HepG2 (cell line): ENCODE measurements around the gene KIAA2012. TPM values are rescaled to one million over a fixed set of nuclear protein-coding genes. Genes with fewer than 3 reads are reported as not detected.
A peak's percentile ranks its signal among the peaks of the same experiment; 100 is the strongest.

ENCODE experiments used
- ATAC-seq: fragments of 200-7000 bp; cut with Tn5 transposase; 3 replicates; pipeline ENCODE4 v1.9.1; 2020; ENCODE audit warnings: mild to moderate bottlenecking, moderate library complexity
- BruUV-seq: library from RNA; stranded (reverse); fragments of 400-500 nt; replicated peaks from 2 replicates; lab custom pipeline; 2021; lab: Mats Ljungman, UMichigan
- CTCF ChIA-PET: fragments of 300-600 bp; formaldehyde crosslinking; extraction: SDS; loops from one replicate; lab custom pipeline; 2021; ENCODE audit warnings: low total read pairs, inconsistent platforms, low intra/inter-chr PET ratio; lab: Yijun Ruan, JAX
- POLR2A ChIA-PET: fragments of 350-600 bp; sonication (Branson Sonifier 250); formaldehyde crosslinking; loops from one replicate; lab custom pipeline; 2020; ENCODE audit warnings: antibody characterized with exemption, inconsistent platforms; lab: Yijun Ruan, JAX
- DNase-seq: peaks from one replicate; pipeline ENCODE4 v3.0.0-alpha.2; 2015; ENCODE audit warnings: low spot score
- FAIRE-seq: peaks from 3 replicates; lab custom pipeline; 2011; peaks lifted over from hg19 to GRCh38; lab: Jason Lieb, UNC
- H2AFZ ChIP-seq: one replicate; pipeline ENCODE4 v1.6.1; 2011; ENCODE audit warnings: low read length, inconsistent platforms
- H3K27ac ChIP-seq: fragments of 300-600 bp; 3 replicates; pipeline ENCODE4 v1.8.0; 2011; ENCODE audit warnings: mixed run types, mild to moderate bottlenecking, mixed read lengths, low read length, inconsistent platforms; ENCODE audit not compliant: insufficient read depth; ENCODE audit errors: extremely low read length
- H3K27me3 ChIP-seq, 2 experiments: fragments of 200-600 bp in 1 of 2; 2 replicates in 1 of 2; 3 replicates in 1 of 2; pipeline versions ENCODE4 v1.6.0 to v1.8.0; 2011; ENCODE audit warnings: low read length in 2 of 2, mild to moderate bottlenecking in 2 of 2, moderate library complexity in 2 of 2, inconsistent platforms in 1 of 2; ENCODE audit not compliant: insufficient read depth in 2 of 2, control insufficient read depth in 1 of 2
- H3K36me3 ChIP-seq, 2 experiments: fragments of 200-600 bp in 1 of 2; replicated peaks in 1 of 2; 2 replicates in 1 of 2; 3 replicates in 1 of 2; pipeline versions ENCODE4 v1.5.1 to v1.8.0; 2011; ENCODE audit warnings: low read length in 2 of 2, inconsistent platforms in 1 of 2; ENCODE audit not compliant: insufficient read depth in 2 of 2, control insufficient read depth in 1 of 2
- H3K4me1 ChIP-seq: 2 replicates; pipeline ENCODE4 v1.5.1; 2012; ENCODE audit warnings: low read length, inconsistent platforms; ENCODE audit not compliant: insufficient read depth
- H3K4me2 ChIP-seq: 2 replicates; pipeline ENCODE4 v1.6.0; 2011; ENCODE audit warnings: low read depth, low read length, inconsistent platforms
- H3K4me3 ChIP-seq, 3 experiments: fragments of 200-600 bp in 1 of 3; sonication (generic), shearing (Covaris generic) in 1 of 3; replicated peaks in 1 of 3; 2 replicates each; pipeline ENCODE4 v1.5.1; 2011 to 2016; ENCODE audit warnings: low read length in 3 of 3, inconsistent platforms in 2 of 3, low read depth in 2 of 3, mild to moderate bottlenecking in 2 of 3, control low read depth in 1 of 3, mixed read lengths in 1 of 3; ENCODE audit not compliant: insufficient read depth in 1 of 3
- H3K79me2 ChIP-seq: one replicate; pipeline ENCODE4 v1.6.1; 2011; ENCODE audit warnings: low read length, inconsistent platforms; ENCODE audit not compliant: insufficient read depth
- H3K9ac ChIP-seq: 2 replicates; pipeline ENCODE4 v1.6.0; 2011; ENCODE audit warnings: mild to moderate bottlenecking, low read depth, low read length, inconsistent platforms; ENCODE audit not compliant: insufficient read depth
- H3K9me3 ChIP-seq: 2 replicates; pipeline ENCODE4 v1.5.1; 2012; ENCODE audit warnings: mild to moderate bottlenecking, low read length
- H4K20me1 ChIP-seq: 2 replicates; pipeline ENCODE4 v1.6.0; 2011; ENCODE audit warnings: inconsistent platforms, mild to moderate bottlenecking, low read length, moderate library complexity; ENCODE audit not compliant: insufficient read depth
- NR2F1 ChIP-seq, 2 experiments: fragments of 450-650 bp in 1 of 2; formaldehyde crosslinking in 1 of 2; IDR thresholded peaks; 2 replicates each; pipeline versions ENCODE4 v1.5.0 to v1.6.1; 2016 to 2020; ENCODE audit warnings: mild to moderate bottlenecking in 1 of 2, missing compliant biosample characterization in 1 of 2, missing genetic modification reagents in 1 of 2, moderate library complexity in 1 of 2
- STAG1 ChIP-seq: sonication (generic); formaldehyde crosslinking; IDR thresholded peaks from 2 replicates; pipeline ENCODE4 v1.4.0; 2020; ENCODE audit warnings: missing genetic modification reagents
- TARDBP ChIP-seq: sonication (generic); formaldehyde crosslinking; IDR thresholded peaks from 2 replicates; pipeline ENCODE4 v1.8.0; 2022; ENCODE audit warnings: mild to moderate bottlenecking, missing genetic modification reagents
- TBP ChIP-seq: sonication (generic); formaldehyde crosslinking; IDR thresholded peaks from 2 replicates; pipeline ENCODE4 v1.5.0; 2020; ENCODE audit warnings: missing genetic modification reagents
- ZKSCAN8 ChIP-seq: IDR thresholded peaks from 2 replicates; pipeline ENCODE4 v1.6.1; 2016; ENCODE audit warnings: borderline replicate concordance, missing genetic modification reagents, missing compliant biosample characterization
- ZNF749 ChIP-seq: sonication (generic); formaldehyde crosslinking; IDR thresholded peaks from 2 replicates; pipeline ENCODE4 v1.8.0; 2022; ENCODE audit warnings: mild to moderate bottlenecking, missing genetic modification reagents, moderate library complexity, borderline replicate concordance
- WGBS: methylation state at CpG from one replicate; pipeline ENCODE4 v1.1.6; 2017; ENCODE audit warnings: low lambda C conversion rate; 5-methylcytosine and 5-hydroxymethylcytosine counted together
- in situ Hi-C: cut with HindIII; loops from 2 replicates; pipeline ENCODE4 v1.10.0; 2017; ENCODE audit warnings: low pct_unique_long_range_greater_than_20kb; ENCODE audit not compliant: extremely low pct_ligation_motif_present
- intact Hi-C: fragments of 100-400 bp; cut with micrococcal nuclease; formaldehyde crosslinking; loops from one replicate; pipeline ENCODE4 v1.10.0; 2022; ENCODE audit not compliant: unreplicated experiment
- polyA plus RNA-seq, 8 experiments: library from polyadenylated mRNA; depleted of rRNA in 3 of 8; stranded (reverse) in 7 of 8; unstranded in 1 of 8; fragments of >200 nt; fragmentation: Illumina TruSeq in 4 of 8; extraction: Trizol in 4 of 8; gene quantifications; 2 replicates each; pipeline versions ENCODE4 v1.2.1 to v1.2.3, GENCODE V29; 2011 to 2016; ENCODE audit warnings: low read depth in 4 of 8, missing spikeins in 1 of 8, mixed read lengths in 1 of 8; ENCODE audit not compliant: insufficient read depth in 1 of 8
- total RNA-seq, 5 experiments: library from RNA; depleted of rRNA; stranded (reverse); fragments of >200 nt; fragmentation: Illumina TruSeq; extraction: Trizol; gene quantifications; 2 replicates each; pipeline ENCODE4 v1.2.3, GENCODE V29; 2016; ENCODE audit warnings: low read depth in 1 of 5
- TF ChIP-seq, protein P1 (sequence below): sonication (generic); formaldehyde crosslinking; IDR thresholded peaks from 2 replicates; pipeline ENCODE4 v1.5.1; 2020; ENCODE audit warnings: missing genetic modification reagents, mild to moderate bottlenecking, borderline replicate concordance
- TF ChIP-seq, protein P2 (sequence below): sonication (generic); formaldehyde crosslinking; IDR thresholded peaks from 2 replicates; pipeline ENCODE4 v1.4.0; 2020; ENCODE audit warnings: mild to moderate bottlenecking, missing genetic modification reagents
- TF ChIP-seq, protein P3 (sequence below): sonication (generic); formaldehyde crosslinking; IDR thresholded peaks from 2 replicates; pipeline ENCODE4 v1.5.0; 2020; ENCODE audit warnings: mild to moderate bottlenecking, missing genetic modification reagents, moderate library complexity

Gene KIAA2012
- total and polyA plus RNA-seq, 2 of the 13 experiments (the other 11 are each of a cell fraction or from before 2014, with no cell fraction given) = not detected

DNA sequence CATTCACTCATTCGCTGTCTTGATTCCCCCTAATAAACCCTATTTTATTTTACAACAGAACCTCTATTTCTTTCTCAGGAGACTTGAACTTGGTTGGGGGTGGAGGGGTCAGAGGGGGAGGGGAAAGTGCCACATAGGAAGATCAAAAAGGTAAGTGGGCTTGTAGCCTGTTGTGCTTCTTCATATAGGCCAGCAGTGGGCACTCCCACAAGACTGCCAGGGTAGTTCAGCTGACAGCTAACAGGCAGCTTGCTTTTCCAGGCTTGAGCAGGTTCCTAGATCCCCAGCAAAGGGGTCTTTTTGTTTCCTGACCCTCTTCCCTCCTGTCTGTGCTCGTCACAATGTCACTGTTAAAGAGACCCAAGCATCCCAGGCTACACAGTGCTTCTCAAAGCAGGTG lies 829 bp upstream of the KIAA2012 start:
- Histone ChIP-seq H3K4me3 (no peak overlapping the region), H3K9ac (no peak overlapping the region), H3K79me2 (no peaks in the 10 kb centered on the region), H2AFZ (no peak overlapping the region), H3K27ac (no peak overlapping the region), H3K4me2 (no peak overlapping the region), H3K36me3 (no peaks in the 10 kb centered on the region), H4K20me1 (no peaks in the 10 kb centered on the region), H3K4me1 (0 out of 2 replicates have a peak, but pooled peaks cover 6% of the 10 kb centered on the region), H3K27me3 (peaks cover 0 to 3% of the 10 kb centered on the region in 2 experiments; a peak in 2 of 5 replicates), H3K9me3 (no peaks in the 10 kb centered on the region)
- ATAC-seq (peak; percentile 82), DNase-seq (peak; percentile 20), FAIRE-seq (no peak)
- no TSS peak for BruUV-seq
- CTCF ChIA-PET = no interaction called here
- in situ Hi-C loops = no loop called here
- intact Hi-C loops = no loop called here
- TF ChIP-seq TARDBP (no peak), ZNF749 (no peak), NR2F1 (CRISPR knock-in tag; IDR thresholded peaks at IDR 0.05) (no peak), TBP (CRISPR knock-in tag) (no peak), ZKSCAN8 (no peak), STAG1 (0 out of 2 replicates have a peak, but pooled peaks have one; percentile 17)
- TF ChIP-seq, protein P1, sequence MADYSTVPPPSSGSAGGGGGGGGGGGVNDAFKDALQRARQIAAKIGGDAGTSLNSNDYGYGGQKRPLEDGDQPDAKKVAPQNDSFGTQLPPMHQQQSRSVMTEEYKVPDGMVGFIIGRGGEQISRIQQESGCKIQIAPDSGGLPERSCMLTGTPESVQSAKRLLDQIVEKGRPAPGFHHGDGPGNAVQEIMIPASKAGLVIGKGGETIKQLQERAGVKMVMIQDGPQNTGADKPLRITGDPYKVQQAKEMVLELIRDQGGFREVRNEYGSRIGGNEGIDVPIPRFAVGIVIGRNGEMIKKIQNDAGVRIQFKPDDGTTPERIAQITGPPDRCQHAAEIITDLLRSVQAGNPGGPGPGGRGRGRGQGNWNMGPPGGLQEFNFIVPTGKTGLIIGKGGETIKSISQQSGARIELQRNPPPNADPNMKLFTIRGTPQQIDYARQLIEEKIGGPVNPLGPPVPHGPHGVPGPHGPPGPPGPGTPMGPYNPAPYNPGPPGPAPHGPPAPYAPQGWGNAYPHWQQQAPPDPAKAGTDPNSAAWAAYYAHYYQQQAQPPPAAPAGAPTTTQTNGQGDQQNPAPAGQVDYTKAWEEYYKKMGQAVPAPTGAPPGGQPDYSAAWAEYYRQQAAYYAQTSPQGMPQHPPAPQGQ (CRISPR knock-in tag) = no peak
- TF ChIP-seq, protein P2, sequence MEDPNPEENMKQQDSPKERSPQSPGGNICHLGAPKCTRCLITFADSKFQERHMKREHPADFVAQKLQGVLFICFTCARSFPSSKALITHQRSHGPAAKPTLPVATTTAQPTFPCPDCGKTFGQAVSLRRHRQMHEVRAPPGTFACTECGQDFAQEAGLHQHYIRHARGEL (CRISPR knock-in tag) = no peak
- TF ChIP-seq, protein P3, sequence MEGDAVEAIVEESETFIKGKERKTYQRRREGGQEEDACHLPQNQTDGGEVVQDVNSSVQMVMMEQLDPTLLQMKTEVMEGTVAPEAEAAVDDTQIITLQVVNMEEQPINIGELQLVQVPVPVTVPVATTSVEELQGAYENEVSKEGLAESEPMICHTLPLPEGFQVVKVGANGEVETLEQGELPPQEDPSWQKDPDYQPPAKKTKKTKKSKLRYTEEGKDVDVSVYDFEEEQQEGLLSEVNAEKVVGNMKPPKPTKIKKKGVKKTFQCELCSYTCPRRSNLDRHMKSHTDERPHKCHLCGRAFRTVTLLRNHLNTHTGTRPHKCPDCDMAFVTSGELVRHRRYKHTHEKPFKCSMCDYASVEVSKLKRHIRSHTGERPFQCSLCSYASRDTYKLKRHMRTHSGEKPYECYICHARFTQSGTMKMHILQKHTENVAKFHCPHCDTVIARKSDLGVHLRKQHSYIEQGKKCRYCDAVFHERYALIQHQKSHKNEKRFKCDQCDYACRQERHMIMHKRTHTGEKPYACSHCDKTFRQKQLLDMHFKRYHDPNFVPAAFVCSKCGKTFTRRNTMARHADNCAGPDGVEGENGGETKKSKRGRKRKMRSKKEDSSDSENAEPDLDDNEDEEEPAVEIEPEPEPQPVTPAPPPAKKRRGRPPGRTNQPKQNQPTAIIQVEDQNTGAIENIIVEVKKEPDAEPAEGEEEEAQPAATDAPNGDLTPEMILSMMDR (CRISPR knock-in tag) = peak; percentile 41
- POLR2A ChIA-PET = no interaction called here
- 49% methylated on average over 2 of the region's 2 CpGs for WGBS
